Thymus (tissue), 11 donors: ENCODE results near the gene FRMD4A. TPM values are rescaled to one million over a fixed set of nuclear protein-coding genes. Genes with fewer than 3 reads are reported as not detected.

Experiments used
- DNase-seq, 9 donors: peaks; one replicate each; pipeline ENCODE4 v3.0.0-alpha.2; 2013; ENCODE audit warnings: low spot score in 9 of 9, low read depth in 6 of 9, missing footprints in 1 of 9
- H3K27ac ChIP-seq, 2 donors: one replicate each; pipeline ENCODE4 v1.5.1; 2013; ENCODE audit warnings: control low read depth in 1 of 2, low read depth in 1 of 2, low read length in 1 of 2, mild to moderate bottlenecking in 1 of 2, moderate library complexity in 1 of 2
- H3K27me3 ChIP-seq, 2 donors: one replicate each; pipeline ENCODE4 v1.5.1; 2013; ENCODE audit warnings: low read length in 1 of 2; ENCODE audit not compliant: control insufficient read depth in 2 of 2, insufficient read depth in 1 of 2
- H3K36me3 ChIP-seq, 2 donors: one replicate each; pipeline ENCODE4 v1.5.1; 2013; ENCODE audit warnings: low read length in 1 of 2, mild to moderate bottlenecking in 1 of 2, moderate library complexity in 1 of 2; ENCODE audit not compliant: control insufficient read depth in 2 of 2, insufficient read depth in 2 of 2
- H3K4me1 ChIP-seq, 2 donors: one replicate each; pipeline ENCODE4 v1.5.1; 2013; ENCODE audit warnings: low read length in 2 of 2; ENCODE audit not compliant: control insufficient read depth in 2 of 2, insufficient read depth in 2 of 2
- H3K4me3 ChIP-seq, 2 donors: one replicate each; pipeline ENCODE4 v1.5.1; 2013; ENCODE audit warnings: low read length in 2 of 2, control low read depth in 1 of 2, mild to moderate bottlenecking in 1 of 2
- H3K9me3 ChIP-seq, 2 donors: one replicate each; pipeline ENCODE4 v1.5.1; 2013; ENCODE audit warnings: low read length in 1 of 2, mild to moderate bottlenecking in 1 of 2; ENCODE audit not compliant: control insufficient read depth in 2 of 2, insufficient read depth in 1 of 2
- WGBS: extraction: QIAGEN DNeasy Blood & Tissue Kit; methylation state at CpG from one replicate; pipeline ENCODE4 v1.1.7; 2013; 5-methylcytosine and 5-hydroxymethylcytosine counted together
- polyA plus RNA-seq: library from polyadenylated mRNA; stranded (reverse); fragments of 200-250 nt; gene quantifications from one replicate; pipeline ENCODE4 v1.2.3, GENCODE V29; 2013
- total RNA-seq: library from RNA; stranded (reverse); fragments of 120-200 nt; gene quantifications from one replicate; pipeline ENCODE4 v1.2.4, GENCODE V29; 2013
- donor health status: healthy.

The FRMD4A gene
- total and polyA plus RNA-seq, 2 donors: 13.3 to 16.2 TPM

- Histone ChIP-seq H3K27me3 (peaks cover 10 to 31% of the 10 kb centered on the region in 2 donors), H3K4me3 (no peak overlapping the region), H3K27ac (no peak overlapping the region), H3K9me3 (peaks cover 0 to 10% of the 10 kb centered on the region in 2 donors), H3K36me3 (no peaks in the 10 kb centered on the region), H3K4me1 (peaks cover 0 to 5% of the 10 kb centered on the region in 2 donors)
- no peak for DNase-seq
- WGBS: 97% methylated on average over 7 of the region's 7 CpGs
Measured at GRCh38 chr10:13844651-13845050, 486.1 kb downstream of the FRMD4A start.

- Histone ChIP-seq H3K4me1 (peaks cover 0 to under 1% of the 10 kb centered on the region in 2 donors), H3K4me3 (no peak overlapping the region), H3K36me3 (no peaks in the 10 kb centered on the region), H3K9me3 (peaks cover 0 to 9% of the 10 kb centered on the region in 2 donors), H3K27ac (no peak overlapping the region), H3K27me3 (peaks cover 10 to 14% of the 10 kb centered on the region in 2 donors)
- DNase-seq: no peak
- 65% methylated on average over 3 of the region's 3 CpGs for WGBS
Measured at GRCh38 chr10:13842117-13842516, 488.6 kb downstream of the FRMD4A start.

GRCh38 chr10:13840036-13840435 lies 490.7 kb downstream of the FRMD4A start:
- no peaks in the 10 kb centered on the region for H3K36me3 ChIP-seq
- WGBS: 82% methylated on average over 3 of the region's 3 CpGs
- H3K27me3 ChIP-seq: no peaks in the 10 kb centered on the region
- H3K27ac ChIP-seq: no peak overlapping the region
- H3K4me3 ChIP-seq: no peak overlapping the region
- no peaks in the 10 kb centered on the region for H3K4me1 ChIP-seq
- DNase-seq: no peak
- peaks cover 0 to 7% of the 10 kb centered on the region in 2 donors for H3K9me3 ChIP-seq

GRCh38 chr10:13839430-13839990 lies 491.2 kb downstream of the FRMD4A start:
- H3K27ac ChIP-seq: no peak overlapping the region
- no peak for DNase-seq
- H3K9me3 ChIP-seq: peaks cover 0 to 7% of the 10 kb centered on the region in 2 donors
- no peak overlapping the region for H3K4me3 ChIP-seq
- no peaks in the 10 kb centered on the region for H3K27me3 ChIP-seq
- H3K4me1 ChIP-seq: peaks cover 0 to 2% of the 10 kb centered on the region in 2 donors
- 96% methylated on average over 9 of the region's 9 CpGs for WGBS
- H3K36me3 ChIP-seq: no peaks in the 10 kb centered on the region

- Histone ChIP-seq H3K27me3 (no peaks in the 10 kb centered on the region), H3K36me3 (no peaks in the 10 kb centered on the region), H3K9me3 (peaks cover 0 to 7% of the 10 kb centered on the region in 2 donors), H3K4me3 (no peak overlapping the region), H3K4me1 (peaks cover 0 to 3% of the 10 kb centered on the region in 2 donors), H3K27ac (no peak overlapping the region)
- DNase-seq: no peak
Measured at GRCh38 chr10:13839030-13839429, 491.7 kb downstream of the FRMD4A start.

- peaks cover 0 to 7% of the 10 kb centered on the region in 2 donors for H3K9me3 ChIP-seq
- DNase-seq: no peak
- H3K27ac ChIP-seq: no peak overlapping the region
- no peaks in the 10 kb centered on the region for H3K36me3 ChIP-seq
- H3K27me3 ChIP-seq: no peaks in the 10 kb centered on the region
- 94% methylated on average over 3 of the region's 3 CpGs for WGBS
- peaks cover 0 to 3% of the 10 kb centered on the region in 2 donors for H3K4me1 ChIP-seq
- no peak overlapping the region for H3K4me3 ChIP-seq
Measured at GRCh38 chr10:13837966-13838365, 492.8 kb downstream of the FRMD4A start.

GRCh38 chr10:13834581-13835286 lies 496.0 kb downstream of the FRMD4A start:
- no peak for DNase-seq
- WGBS: 57% methylated on average over 16 of the region's 16 CpGs

GRCh38 chr10:13831711-13832141 lies 499.0 kb downstream of the FRMD4A start:
- peak overlapping the region in 1 of 2 donors; percentile 8 for H3K27ac ChIP-seq
- H3K4me1 ChIP-seq: peaks cover 0 to 16% of the 10 kb centered on the region in 2 donors
- no peak overlapping the region for H3K4me3 ChIP-seq
- WGBS: 41% methylated on average over 4 of the region's 4 CpGs
- no peaks in the 10 kb centered on the region for H3K9me3 ChIP-seq
- no peaks in the 10 kb centered on the region for H3K36me3 ChIP-seq
- DNase-seq: peak in 1 of 9 donors; percentile 41
- H3K27me3 ChIP-seq: peaks cover 0 to 4% of the 10 kb centered on the region in 2 donors

More at GRCh38 chr10:13834581-13835286, 496.0 kb downstream of the FRMD4A start:
- Histone ChIP-seq H3K27ac (no peak overlapping the region), H3K4me1 (peaks cover 0 to 16% of the 10 kb centered on the region in 2 donors), H3K36me3 (no peaks in the 10 kb centered on the region), H3K27me3 (no peaks in the 10 kb centered on the region), H3K9me3 (no peaks in the 10 kb centered on the region), H3K4me3 (no peak overlapping the region)

GRCh38 chr10:13830385-13830784 lies 500.3 kb downstream of the FRMD4A start:
- no peak overlapping the region for H3K27ac ChIP-seq
- no peak overlapping the region for H3K4me3 ChIP-seq
- no peak for DNase-seq
- WGBS: 97% methylated on average over 4 of the region's 4 CpGs
- peaks cover 0 to 16% of the 10 kb centered on the region in 2 donors for H3K4me1 ChIP-seq
- H3K36me3 ChIP-seq: no peaks in the 10 kb centered on the region
- H3K9me3 ChIP-seq: no peaks in the 10 kb centered on the region
- peaks cover 0 to 4% of the 10 kb centered on the region in 2 donors for H3K27me3 ChIP-seq
